Posterior cingulate gyrus (tissue), 11 donors: Measurements from ENCODE around the gene BRD4.
A peak's percentile ranks its signal among the peaks of the same experiment; 100 is the strongest.

Source experiments
- DNase-seq, 10 donors: peaks; one replicate each; pipeline versions ENCODE4 v3.0.0 to v3.0.0-alpha.2; 2020 to 2021; ENCODE audit warnings: mixed read lengths in 3 of 10
- intact Hi-C: fragments of 100-400 bp; cut with DNase I; formaldehyde crosslinking; loops from one replicate; pipeline ENCODE4 v1.15.1; 2023

BRD4 gene

GRCh38 chr19:15212711-15213110 lies 119.6 kb downstream of the BRD4 start:
- intact Hi-C loops, result no loop called here
- DNase-seq, result no peak

- DNase-seq, result no peak
- intact Hi-C loops, result no loop called here
Measured at GRCh38 chr19:15210323-15210781, 122.0 kb downstream of the BRD4 start.

GRCh38 chr19:15201374-15202023 lies 130.8 kb downstream of the BRD4 start:
- DNase-seq, result no peak
- intact Hi-C loops, result no loop called here

- no peak for DNase-seq
- intact Hi-C loops, result no loop called here
Measured at GRCh38 chr19:15200553-15201364, 131.6 kb downstream of the BRD4 start, which contains the start of gene NOTCH3. Gene NOTCH3, minus strand, starts transcription at chr19:15200995. Its CDS starts 90 bp downstream, at chr19:15200905.

GRCh38 chr19:15199661-15200552 lies 132.4 kb downstream of the BRD4 start:
- no peak for DNase-seq
- intact Hi-C loops, result no loop called here

GRCh38 chr19:15198951-15199660 lies 133.2 kb downstream of the BRD4 start:
- DNase-seq, result no peak
- intact Hi-C loops, result no loop called here

- intact Hi-C loops, result no loop called here
- no peak for DNase-seq
Measured at GRCh38 chr19:15197942-15198341, 134.4 kb downstream of the BRD4 start.

- intact Hi-C loops, result no loop called here
- DNase-seq, result no peak
Measured at GRCh38 chr19:15197275-15197941, 134.9 kb downstream of the BRD4 start.

GRCh38 chr19:15196360-15197005 lies 135.9 kb downstream of the BRD4 start:
- no peak for DNase-seq
- intact Hi-C loops, result no loop called here

GRCh38 chr19:15195371-15196334 lies 136.7 kb downstream of the BRD4 start:
- intact Hi-C loops, result no loop called here
- DNase-seq, result no peak

GRCh38 chr19:15194938-15195337 lies 137.4 kb downstream of the BRD4 start:
- DNase-seq, result peak in 4 of 10 donors; percentile 48 to 93 (median 71)
- intact Hi-C loops, result no loop called here

GRCh38 chr19:15191982-15192381 lies 140.4 kb downstream of the BRD4 start:
- no peak for DNase-seq
- intact Hi-C loops, result no loop called here

- DNase-seq, result no peak
- intact Hi-C loops, result no loop called here
Measured at GRCh38 chr19:15191514-15191913, 140.8 kb downstream of the BRD4 start.

- DNase-seq, result no peak
- intact Hi-C loops, result no loop called here
Measured at GRCh38 chr19:15188851-15189250, 143.5 kb downstream of the BRD4 start.

GRCh38 chr19:15187026-15188007 lies 145.0 kb downstream of the BRD4 start:
- intact Hi-C loops, result no loop called here
- no peak for DNase-seq
